Activated T-cell treated with anti-CD3 and anti-CD28 coated beads, Interleukin-2, amount 50 U/mL, for 24 hours (primary cell): ENCODE data around the gene GSK3A.
A peak's percentile ranks its signal among the peaks of the same experiment; 100 is the strongest.

Source experiments
- DNase-seq: peaks from one replicate; pipeline ENCODE4 v3.0.0-alpha.2; 2020
- H3K27ac Mint-ChIP-seq: 2 replicates; pipeline ENCODE4 v1.8.0; 2020; ENCODE audit warnings: mild to moderate bottlenecking, mixed read lengths
- H3K27me3 Mint-ChIP-seq: 2 replicates; pipeline ENCODE4 v1.8.0; 2020; ENCODE audit warnings: mixed read lengths
- H3K36me3 Mint-ChIP-seq: 2 replicates; pipeline ENCODE4 v1.8.0; 2020; ENCODE audit warnings: low read depth, mixed read lengths
- H3K4me1 Mint-ChIP-seq: 2 replicates; pipeline ENCODE4 v1.8.0; 2020; ENCODE audit warnings: low read depth, mixed read lengths
- H3K4me3 Mint-ChIP-seq: 2 replicates; pipeline ENCODE4 v1.8.0; 2020; ENCODE audit warnings: mild to moderate bottlenecking, moderate library complexity, mixed read lengths
- H3K9me3 Mint-ChIP-seq: 2 replicates; pipeline ENCODE4 v1.8.0; 2020; ENCODE audit warnings: mixed read lengths

The GSK3A gene

DNA sequence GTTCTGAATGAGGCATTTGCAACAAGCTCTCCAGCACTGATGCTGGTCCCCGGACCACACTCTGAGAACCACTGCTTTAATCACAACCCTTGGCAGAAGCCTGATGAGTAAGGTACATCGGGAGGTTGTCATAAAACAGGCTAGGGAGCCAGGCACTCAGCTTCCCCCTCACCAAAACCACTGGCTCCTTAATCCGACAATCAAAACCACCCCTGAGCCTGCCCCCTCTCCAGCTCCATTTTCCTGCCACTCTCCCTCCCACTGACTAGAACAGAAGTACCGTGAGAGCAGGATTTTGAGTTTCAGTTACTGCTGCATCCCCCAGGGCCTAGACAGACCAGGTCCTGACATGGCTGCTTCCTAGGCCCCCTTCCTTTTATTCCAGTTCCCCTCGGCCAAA lies 7.2 kb downstream of the GSK3A start:
- no peak overlapping the region for H3K4me3 Mint-ChIP-seq
- H3K36me3 Mint-ChIP-seq, result peaks cover 85% of the 10 kb centered on the region
- H3K27ac Mint-ChIP-seq, result peak overlapping the region; percentile 44
- no peaks in the 10 kb centered on the region for H3K27me3 Mint-ChIP-seq
- peaks cover 20% of the 10 kb centered on the region for H3K4me1 Mint-ChIP-seq
- DNase-seq, result no peak
- no peaks in the 10 kb centered on the region for H3K9me3 Mint-ChIP-seq

DNA sequence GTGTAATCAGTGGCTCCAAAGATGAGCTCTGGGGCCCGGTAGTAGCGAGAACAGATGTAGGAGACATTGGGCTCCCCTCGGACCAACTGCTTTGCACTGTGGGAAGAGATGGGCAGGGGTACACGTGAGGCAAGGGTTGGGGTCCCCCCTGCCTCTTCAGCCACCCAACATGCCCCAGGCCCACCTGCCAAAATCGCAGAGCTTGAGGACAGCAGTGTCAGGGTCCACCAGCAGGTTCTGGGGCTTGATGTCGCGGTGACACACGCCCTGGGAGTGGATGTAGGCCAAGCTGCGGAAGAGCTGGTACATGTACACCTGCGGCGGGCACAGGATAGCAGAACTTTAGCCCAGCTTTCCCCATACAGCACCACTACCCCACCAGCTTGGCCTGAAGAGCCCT lies 8.0 kb downstream of the GSK3A start:
- Mint-ChIP-seq H3K4me1 (peaks cover 18% of the 10 kb centered on the region), H3K27me3 (no peaks in the 10 kb centered on the region), H3K27ac (no peak overlapping the region), H3K9me3 (no peaks in the 10 kb centered on the region), H3K36me3 (peaks cover 85% of the 10 kb centered on the region), H3K4me3 (no peak overlapping the region)
- no peak for DNase-seq

GRCh38 chr19:42233678-42234292 lies 8.6 kb downstream of the GSK3A start:
- DNase-seq, result no peak
- H3K4me3 Mint-ChIP-seq, result no peak overlapping the region
- peaks cover 85% of the 10 kb centered on the region for H3K36me3 Mint-ChIP-seq
- H3K27me3 Mint-ChIP-seq, result no peaks in the 10 kb centered on the region
- H3K9me3 Mint-ChIP-seq, result no peaks in the 10 kb centered on the region
- peak overlapping the region; percentile 63 for H3K27ac Mint-ChIP-seq
- H3K4me1 Mint-ChIP-seq, result peaks cover 18% of the 10 kb centered on the region

DNA sequence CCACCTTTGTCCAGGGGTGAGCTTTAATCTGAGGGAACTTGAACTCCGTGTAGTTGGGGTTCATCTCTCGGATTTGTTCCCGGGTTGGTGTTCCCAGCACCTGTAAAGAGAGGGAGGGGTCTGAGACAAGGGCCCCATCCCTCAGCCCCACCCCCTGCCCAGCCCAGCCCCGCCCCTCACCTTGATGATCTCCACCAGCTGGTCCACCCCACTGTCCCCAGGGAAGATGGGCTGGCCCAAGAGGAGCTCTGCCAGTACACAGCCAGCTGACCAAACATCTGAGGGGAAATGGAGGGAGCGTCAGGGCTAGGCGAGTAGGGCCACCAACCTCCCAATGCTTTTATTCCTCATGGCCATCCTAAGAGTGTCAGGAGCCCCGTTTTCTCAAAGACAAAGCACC lies 9.3 kb downstream of the GSK3A start:
- H3K36me3 Mint-ChIP-seq, result peaks cover 90% of the 10 kb centered on the region
- H3K27ac Mint-ChIP-seq, result peak overlapping the region; percentile 63
- no peaks in the 10 kb centered on the region for H3K27me3 Mint-ChIP-seq
- peaks cover 22% of the 10 kb centered on the region for H3K4me1 Mint-ChIP-seq
- H3K9me3 Mint-ChIP-seq, result no peaks in the 10 kb centered on the region
- no peak overlapping the region for H3K4me3 Mint-ChIP-seq
- no peak for DNase-seq

DNA sequence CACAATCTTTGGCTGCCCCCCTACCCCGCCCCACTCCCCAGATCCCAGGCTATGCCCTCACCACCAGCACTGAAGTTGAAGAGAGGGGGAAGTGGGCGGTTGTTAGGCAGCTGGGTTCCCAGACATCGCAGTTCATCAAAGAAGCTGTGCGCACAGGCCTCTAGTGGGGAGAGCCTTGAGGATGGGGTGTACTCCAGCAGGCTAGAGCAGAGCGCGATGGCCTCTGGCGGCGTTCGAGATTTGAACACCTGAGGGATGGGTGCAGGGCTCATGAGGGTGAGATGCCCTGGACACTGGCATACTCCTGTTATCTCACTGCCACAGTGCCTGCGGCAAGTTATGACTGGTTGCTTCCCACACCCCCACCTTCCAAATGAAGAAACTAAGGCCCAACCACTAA lies 10.0 kb downstream of the GSK3A start:
- Mint-ChIP-seq H3K9me3 (no peaks in the 10 kb centered on the region), H3K27me3 (no peaks in the 10 kb centered on the region), H3K36me3 (peaks cover 96% of the 10 kb centered on the region), H3K27ac (peak overlapping the region; percentile 57), H3K4me3 (no peak overlapping the region), H3K4me1 (peaks cover 26% of the 10 kb centered on the region)
- no peak for DNase-seq

DNA sequence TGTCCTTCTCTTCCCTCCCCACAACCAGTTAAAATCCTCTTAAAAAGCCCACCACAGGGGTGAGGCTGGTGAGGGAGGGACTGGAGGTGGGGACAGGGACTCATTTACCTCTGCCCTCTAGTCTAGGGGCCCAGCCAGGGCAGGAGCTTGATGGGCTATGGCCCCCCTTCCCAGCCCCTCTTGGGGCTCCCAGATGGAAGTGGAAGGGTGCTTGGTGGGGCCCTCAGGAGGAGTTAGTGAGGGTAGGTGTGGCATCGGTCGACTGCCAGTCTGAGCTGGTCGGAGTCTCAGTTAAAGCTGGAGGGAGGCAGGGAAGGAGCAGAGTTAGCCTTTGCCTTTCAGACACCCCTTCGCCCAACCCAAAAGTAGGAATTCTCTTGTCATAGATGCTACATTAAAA lies 11.8 kb downstream of the GSK3A start:
- no peaks in the 10 kb centered on the region for H3K27me3 Mint-ChIP-seq
- H3K27ac Mint-ChIP-seq, result peak overlapping the region; percentile 47
- no peaks in the 10 kb centered on the region for H3K9me3 Mint-ChIP-seq
- no peak overlapping the region for H3K4me3 Mint-ChIP-seq
- DNase-seq, result no peak
- peaks cover 32% of the 10 kb centered on the region for H3K4me1 Mint-ChIP-seq
- H3K36me3 Mint-ChIP-seq, result peaks cover 98% of the 10 kb centered on the region

GRCh38 chr19:42229855-42230351 lies 12.5 kb downstream of the GSK3A start:
- H3K4me1 Mint-ChIP-seq, result peaks cover 29% of the 10 kb centered on the region
- no peak for DNase-seq
- H3K36me3 Mint-ChIP-seq, result peaks cover 98% of the 10 kb centered on the region
- H3K27me3 Mint-ChIP-seq, result no peaks in the 10 kb centered on the region
- H3K4me3 Mint-ChIP-seq, result no peak overlapping the region
- H3K27ac Mint-ChIP-seq, result peak overlapping the region; percentile 88
- H3K9me3 Mint-ChIP-seq, result no peaks in the 10 kb centered on the region

DNA sequence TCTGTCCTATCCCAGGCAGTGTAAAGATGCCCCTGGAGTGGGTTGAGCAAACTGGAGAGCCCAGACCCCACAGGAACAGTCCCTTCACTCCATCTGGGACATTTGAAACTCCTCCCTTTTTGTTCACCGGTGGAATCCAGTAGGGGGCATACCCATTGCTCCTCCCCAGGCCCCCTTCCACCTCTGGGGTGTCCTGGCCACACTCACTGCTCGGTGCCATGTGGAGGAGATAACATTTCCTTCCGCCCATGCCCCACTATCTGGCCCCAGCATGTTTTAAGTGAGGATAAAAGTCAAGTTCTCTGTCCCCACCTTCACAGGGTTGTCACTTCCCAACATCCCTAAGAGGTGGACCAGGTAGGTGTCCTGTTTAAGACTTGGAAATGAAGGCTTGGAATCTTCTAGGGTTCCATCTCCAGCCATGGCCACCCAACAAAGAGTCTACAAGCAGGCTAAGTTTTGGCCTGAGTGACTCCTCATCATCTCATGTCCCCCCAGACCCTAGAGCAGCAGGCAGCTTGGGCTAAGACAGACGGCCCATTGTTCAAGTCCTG lies 13.0 kb downstream of the GSK3A start:
- Mint-ChIP-seq H3K27ac (peak overlapping the region; percentile 88), H3K36me3 (peaks cover 98% of the 10 kb centered on the region), H3K4me3 (no peak overlapping the region), H3K9me3 (no peaks in the 10 kb centered on the region), H3K4me1 (peaks cover 30% of the 10 kb centered on the region), H3K27me3 (no peaks in the 10 kb centered on the region)
- no peak for DNase-seq

DNA sequence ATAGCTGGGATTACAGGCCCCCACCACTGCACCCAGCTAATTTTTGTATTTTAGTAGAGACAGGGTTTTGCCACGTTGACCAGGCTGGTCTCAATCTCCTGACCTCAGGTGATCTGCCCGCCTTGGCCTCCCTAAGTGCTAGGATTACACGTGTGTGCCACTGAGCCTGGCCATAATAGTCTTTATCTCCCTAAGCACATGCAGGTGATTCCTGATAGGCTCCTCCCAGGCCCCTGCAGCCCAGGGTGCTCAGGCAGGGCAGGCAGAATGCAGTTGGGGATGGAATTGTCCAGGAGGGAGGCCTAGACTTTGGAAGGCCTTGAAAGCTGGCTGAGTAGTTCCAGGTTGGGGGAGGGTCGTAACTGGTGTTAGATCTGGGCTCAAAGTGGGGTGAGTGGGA lies 13.8 kb downstream of the GSK3A start:
- peaks cover 94% of the 10 kb centered on the region for H3K36me3 Mint-ChIP-seq
- H3K9me3 Mint-ChIP-seq, result no peaks in the 10 kb centered on the region
- H3K4me1 Mint-ChIP-seq, result peaks cover 30% of the 10 kb centered on the region
- no peak overlapping the region for H3K4me3 Mint-ChIP-seq
- H3K27me3 Mint-ChIP-seq, result no peaks in the 10 kb centered on the region
- peak overlapping the region; percentile 88 for H3K27ac Mint-ChIP-seq
- DNase-seq, result no peak

DNA sequence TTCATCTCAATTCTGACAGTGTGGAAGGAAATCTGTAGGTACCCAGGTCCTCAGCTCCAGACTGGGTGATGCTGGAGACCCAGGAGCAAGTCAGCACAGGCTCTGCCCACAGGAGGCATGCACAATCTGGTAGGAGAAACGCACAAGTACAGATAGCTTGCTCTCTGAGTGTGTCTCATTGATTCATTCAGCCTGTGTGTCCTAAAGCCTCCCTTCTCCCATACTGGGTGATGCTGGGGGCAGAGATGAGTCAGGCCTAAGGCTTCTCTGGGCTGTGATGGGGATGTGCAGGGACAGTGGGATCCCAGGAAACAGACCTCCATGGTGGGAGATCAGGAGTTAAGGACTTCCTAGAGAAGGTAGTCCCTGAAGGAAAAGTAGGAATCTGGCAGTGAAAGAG lies 15.5 kb downstream of the GSK3A start:
- Mint-ChIP-seq H3K9me3 (no peaks in the 10 kb centered on the region), H3K4me3 (no peak overlapping the region), H3K4me1 (peaks cover 41% of the 10 kb centered on the region), H3K27me3 (no peaks in the 10 kb centered on the region), H3K27ac (peak overlapping the region; percentile 31), H3K36me3 (peaks cover 88% of the 10 kb centered on the region)
- DNase-seq, result no peak

GRCh38 chr19:42225718-42226292 lies 16.6 kb downstream of the GSK3A start:
- no peaks in the 10 kb centered on the region for H3K27me3 Mint-ChIP-seq
- H3K4me1 Mint-ChIP-seq, result peaks cover 46% of the 10 kb centered on the region
- peaks cover 79% of the 10 kb centered on the region for H3K36me3 Mint-ChIP-seq
- no peaks in the 10 kb centered on the region for H3K9me3 Mint-ChIP-seq
- no peak overlapping the region for H3K27ac Mint-ChIP-seq
- no peak for DNase-seq
- H3K4me3 Mint-ChIP-seq, result no peak overlapping the region

DNA sequence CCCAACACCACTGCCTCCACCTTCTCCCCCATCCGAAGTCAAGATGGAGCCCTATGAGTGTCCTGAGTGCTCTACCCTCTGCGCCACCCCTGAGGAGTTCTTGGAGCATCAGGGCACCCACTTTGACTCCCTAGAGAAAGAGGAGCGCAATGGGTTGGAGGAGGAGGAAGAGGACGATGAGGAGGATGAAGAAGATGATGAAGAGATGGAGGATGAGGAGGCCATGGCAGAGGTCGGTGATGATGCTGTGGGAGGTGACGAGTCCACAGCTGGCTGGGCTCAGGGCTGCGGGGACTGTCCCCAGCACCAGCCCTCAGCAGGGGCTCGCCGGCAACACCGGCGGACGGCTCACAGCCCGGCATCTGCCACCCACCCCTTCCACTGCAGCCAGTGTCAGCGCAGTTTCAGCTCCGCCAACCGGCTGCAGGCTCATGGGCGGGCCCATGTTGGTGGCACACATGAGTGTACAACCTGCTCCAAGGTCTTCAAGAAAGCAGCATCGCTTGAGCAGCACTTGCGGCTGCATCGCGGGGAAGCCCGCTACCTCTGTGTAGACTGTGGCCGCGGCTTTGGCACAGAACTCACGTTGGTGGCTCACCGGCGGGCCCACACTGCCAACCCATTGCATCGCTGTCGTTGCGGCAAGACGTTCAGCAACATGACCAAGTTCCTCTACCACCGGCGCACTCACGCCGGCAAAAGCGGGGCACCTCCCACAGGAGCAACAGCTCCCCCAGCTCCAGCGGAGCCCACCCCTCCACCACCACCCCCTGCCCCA lies 17.3 kb downstream of the GSK3A start:
- Mint-ChIP-seq H3K9me3 (no peaks in the 10 kb centered on the region), H3K36me3 (peaks cover 79% of the 10 kb centered on the region), H3K27ac (no peak overlapping the region), H3K4me3 (no peak overlapping the region), H3K4me1 (peaks cover 49% of the 10 kb centered on the region), H3K27me3 (no peaks in the 10 kb centered on the region)
- DNase-seq, result no peak

GRCh38 chr19:42220751-42221097 lies 21.7 kb downstream of the GSK3A start:
- Mint-ChIP-seq H3K4me3 (peak overlapping the region; percentile 93), H3K27me3 (no peaks in the 10 kb centered on the region), H3K4me1 (peaks cover 51% of the 10 kb centered on the region), H3K9me3 (no peaks in the 10 kb centered on the region), H3K36me3 (peaks cover 49% of the 10 kb centered on the region), H3K27ac (peak overlapping the region; percentile 96)
- DNase-seq, result no peak

DNA sequence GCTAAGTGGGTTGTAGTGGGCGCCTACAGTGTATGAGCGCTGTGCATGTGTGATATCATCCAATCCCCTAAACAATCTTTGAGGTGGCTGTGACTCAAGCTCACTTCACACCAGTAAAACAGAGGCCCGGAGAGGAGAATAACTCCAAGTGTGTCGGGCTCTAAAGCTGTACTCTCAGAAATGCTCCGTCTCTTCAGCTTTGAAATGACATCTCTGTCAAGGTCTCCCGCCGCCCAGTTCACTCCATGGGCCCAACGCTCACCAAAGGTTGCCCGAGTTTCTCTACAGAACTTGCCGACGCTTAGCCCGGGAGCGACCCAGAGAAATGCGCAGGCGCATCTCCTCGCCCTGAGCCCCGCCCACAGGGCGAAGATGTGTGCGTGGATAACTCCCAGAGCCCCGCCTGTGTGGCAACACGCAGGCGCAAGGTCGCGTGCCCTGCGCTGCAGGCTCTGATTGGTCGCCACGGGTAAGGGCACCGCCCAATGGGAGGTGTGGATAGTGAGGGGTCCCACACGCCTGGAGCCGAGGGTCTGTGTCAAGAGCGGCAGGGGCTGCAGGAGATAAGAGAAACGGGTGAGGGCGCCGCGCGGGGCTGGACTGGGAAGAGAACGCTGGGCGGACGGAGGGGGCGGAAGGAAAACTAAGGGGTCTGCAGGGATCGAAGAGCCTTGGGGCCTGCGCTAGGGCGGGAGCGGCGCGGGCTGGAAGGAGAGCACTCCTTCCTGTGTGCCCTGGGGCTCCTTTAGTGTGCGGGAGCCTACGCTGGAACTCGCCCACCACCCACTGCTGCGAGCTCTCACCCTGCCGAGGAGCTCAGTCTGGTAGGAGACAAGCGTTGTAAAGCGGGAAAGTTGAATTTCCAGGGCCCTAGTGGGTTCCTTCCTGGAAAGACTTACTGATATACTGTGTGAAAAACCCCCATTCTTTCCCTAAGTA lies 22.3 kb downstream of the GSK3A start, which contains the start of gene ZNF526:
TSS of gene ZNF526 (plus strand) at position 501 of the 939 bp plus-strand sequence. CDS start 4,092 bp downstream, outside the sequence.
- DNase-seq, result peak; percentile 97
- H3K4me3 Mint-ChIP-seq, result peak within 1 kb of the TSS; percentile 93
- no peaks in the 10 kb centered on the region for H3K27me3 Mint-ChIP-seq
- peaks cover 49% of the 10 kb centered on the region for H3K36me3 Mint-ChIP-seq
- H3K27ac Mint-ChIP-seq, result peak within 1 kb of the TSS; percentile 96
- no peaks in the 10 kb centered on the region for H3K9me3 Mint-ChIP-seq
- peaks cover 57% of the 10 kb centered on the region for H3K4me1 Mint-ChIP-seq
